Stimulated activated CD8-positive, alpha-beta memory T cell treated with anti-CD3 and anti-CD28 coated beads, Interleukin-2, amount 100 ng/mL, for 1 hour (primary cell): ENCODE data around the gene SLC34A3.

Experiments
- DNase-seq, 2 donors: peaks; one replicate each; pipeline ENCODE4 v3.0.0-alpha.2; 2020; ENCODE audit warnings: low read depth in 2 of 2

The SLC34A3 gene

GRCh38 chr9:137217276-137218211 is 13.2 kb upstream of the SLC34A3 start:
- DNase-seq: no peak

- no peak for DNase-seq
Measured at GRCh38 chr9:137218212-137218753, 12.4 kb upstream of the SLC34A3 start.

GRCh38 chr9:137218754-137219271 is 11.9 kb upstream of the SLC34A3 start:
- no peak for DNase-seq

GRCh38 chr9:137219757-137220316 is 10.9 kb upstream of the SLC34A3 start:
- DNase-seq: no peak

GRCh38 chr9:137220317-137221094 is 10.2 kb upstream of the SLC34A3 start:
- DNase-seq: no peak

GRCh38 chr9:137221095-137221505 is 9.6 kb upstream of the SLC34A3 start:
- no peak for DNase-seq

GRCh38 chr9:137221506-137222111 is 9.1 kb upstream of the SLC34A3 start:
- DNase-seq: no peak

GRCh38 chr9:137222190-137223077 is 8.3 kb upstream of the SLC34A3 start, which contains the start of gene RNF208:
Gene RNF208 (minus strand): TSS chr9:137222240. CDS start chr9:137221212, 1,028 bp downstream.
- DNase-seq: no peak

GRCh38 chr9:137223078-137223970 is 7.4 kb upstream of the SLC34A3 start:
- peak; percentile 93 to 97 for DNase-seq

- no peak for DNase-seq
Measured at GRCh38 chr9:137224830-137225694, 5.6 kb upstream of the SLC34A3 start, which contains the start of gene CYSRT1. Gene CYSRT1 (plus strand): TSS chr9:137225174. CDS start chr9:137225622, 448 bp downstream.

GRCh38 chr9:137225699-137226331 is 4.9 kb upstream of the SLC34A3 start:
- no peak for DNase-seq

GRCh38 chr9:137226338-137227053 is 4.2 kb upstream of the SLC34A3 start:
- DNase-seq: no peak

- peak; percentile 60 to 72 for DNase-seq
Measured at GRCh38 chr9:137227054-137227852, 3.4 kb upstream of the SLC34A3 start, which contains the start of gene RNF224. Gene RNF224 (plus strand): TSS chr9:137227502. CDS start chr9:137228336, 834 bp downstream.

GRCh38 chr9:137227853-137228505 is 2.7 kb upstream of the SLC34A3 start:
- DNase-seq: no peak

GRCh38 chr9:137228506-137228967 is 2.2 kb upstream of the SLC34A3 start:
- no peak for DNase-seq
